IMR-90 (cell line): ENCODE results near the gene GTF2F2. TPM values are rescaled to one million over a fixed set of nuclear protein-coding genes. Genes with fewer than 3 reads are reported as not detected.

Source experiments
- ATAC-seq: fragments of 200-7000 bp; cut with Tn5 transposase; 2 replicates; pipeline ENCODE4 v1.9.1; 2020; ENCODE audit warnings: low read depth, mild to moderate bottlenecking, moderate library complexity
- BruUV-seq: library from RNA; stranded (reverse); fragments of 400-500 nt; replicated peaks from 2 replicates; lab custom pipeline; 2021; lab: Mats Ljungman, UMichigan
- CTCF ChIA-PET: fragments of 300-600 bp; formaldehyde crosslinking; extraction: SDS; loops from one replicate; lab custom pipeline; 2021; ENCODE audit warnings: antibody characterized with exemption; lab: Yijun Ruan, JAX
- POLR2A ChIA-PET: fragments of 300-600 bp; sonication (Branson Sonifier 250); formaldehyde crosslinking; loops from one replicate; lab custom pipeline; 2022; ENCODE audit warnings: antibody characterized with exemption; ENCODE audit not compliant: unreplicated experiment; lab: Charles Lee
- DNase-seq: peaks from one replicate; pipeline ENCODE4 v3.0.0; 2013
- H2AFZ ChIP-seq: replicated peaks from 2 replicates; pipeline ENCODE3; 2013; ENCODE audit warnings: low read length, mild to moderate bottlenecking; ENCODE audit not compliant: poor library complexity
- H2AK5ac ChIP-seq: 2 replicates; pipeline ENCODE4 v1.6.1; 2013; ENCODE audit warnings: low read depth, low read length, inconsistent platforms
- H2AK9ac ChIP-seq: replicated peaks from 2 replicates; pipeline ENCODE3; 2013; ENCODE audit warnings: mild to moderate bottlenecking, low read depth, low read length, moderate library complexity; ENCODE audit not compliant: poor library complexity
- H2BK120ac ChIP-seq: 2 replicates; pipeline ENCODE4 v1.6.1; 2013; ENCODE audit warnings: low read depth, low read length, inconsistent platforms
- H2BK15ac ChIP-seq: 3 replicates; pipeline ENCODE4 v1.6.1; 2013; ENCODE audit warnings: low read depth, low read length, inconsistent platforms
- H2BK20ac ChIP-seq: 2 replicates; pipeline ENCODE4 v1.6.1; 2013; ENCODE audit warnings: low read depth, mild to moderate bottlenecking, inconsistent platforms, low read length, moderate library complexity
- H2BK5ac ChIP-seq: 2 replicates; pipeline ENCODE4 v1.6.1; 2013; ENCODE audit warnings: mild to moderate bottlenecking, low read depth, low read length, inconsistent platforms; ENCODE audit not compliant: poor library complexity, severe bottlenecking
- H3K14ac ChIP-seq: replicated peaks from 2 replicates; pipeline ENCODE4 v1.6.1; 2013; ENCODE audit warnings: low read depth, low read length, inconsistent platforms
- H3K18ac ChIP-seq: 2 replicates; pipeline ENCODE4 v1.6.1; 2013; ENCODE audit warnings: low read depth, low read length, control low read depth
- H3K23ac ChIP-seq: 2 replicates; pipeline ENCODE4 v1.6.1; 2013; ENCODE audit warnings: low read depth, low read length, inconsistent platforms
- H3K27ac ChIP-seq: 2 replicates; pipeline ENCODE4 v1.5.1; 2013; ENCODE audit warnings: mild to moderate bottlenecking, control low read depth, low read length; ENCODE audit not compliant: insufficient read depth
- H3K27me3 ChIP-seq: 2 replicates; pipeline ENCODE4 v1.6.1; 2013; ENCODE audit warnings: low read length; ENCODE audit not compliant: control insufficient read depth, insufficient read depth
- H3K36me3 ChIP-seq: 2 replicates; pipeline ENCODE4 v1.6.1; 2013; ENCODE audit warnings: low read length, mixed read lengths; ENCODE audit not compliant: control insufficient read depth, insufficient read depth
- H3K4ac ChIP-seq: 2 replicates; pipeline ENCODE4 v1.6.1; 2013; ENCODE audit warnings: low read depth, low read length, inconsistent platforms
- H3K4me1 ChIP-seq: 2 replicates; pipeline ENCODE4 v1.6.1; 2013; ENCODE audit warnings: low read length, mixed read lengths; ENCODE audit not compliant: control insufficient read depth, insufficient read depth
- H3K4me2 ChIP-seq: 2 replicates; pipeline ENCODE4 v1.6.1; 2013; ENCODE audit warnings: low read depth, mild to moderate bottlenecking, control low read depth, low read length, moderate library complexity
- H3K4me3 ChIP-seq: 2 replicates; pipeline ENCODE4 v1.5.1; 2013; ENCODE audit warnings: low read depth, mild to moderate bottlenecking, control low read depth, low read length, moderate library complexity; ENCODE audit not compliant: insufficient read depth
- H3K56ac ChIP-seq: 2 replicates; pipeline ENCODE4 v1.6.1; 2013; ENCODE audit warnings: low read length, inconsistent platforms; ENCODE audit not compliant: insufficient read depth; ENCODE audit errors: extremely low read depth
- H3K79me1 ChIP-seq, 2 experiments: 2 replicates each; pipeline ENCODE4 v1.6.1; 2013; ENCODE audit warnings: low read length in 2 of 2, inconsistent platforms in 1 of 2, low read depth in 1 of 2
- H3K9ac ChIP-seq: 2 replicates; pipeline ENCODE4 v1.6.1; 2013; ENCODE audit warnings: low read depth, low read length, control low read depth
- H3K9me1 ChIP-seq: 2 replicates; pipeline ENCODE4 v1.6.1; 2013; ENCODE audit warnings: low read length, inconsistent platforms; ENCODE audit not compliant: insufficient read depth
- H3K9me3 ChIP-seq: 2 replicates; pipeline ENCODE4 v1.6.1; 2013; ENCODE audit warnings: low read length; ENCODE audit not compliant: control insufficient read depth, insufficient read depth
- H4K20me1 ChIP-seq: 2 replicates; pipeline ENCODE4 v1.6.1; 2013; ENCODE audit warnings: low read length, inconsistent platforms; ENCODE audit not compliant: insufficient read depth
- H4K5ac ChIP-seq: 2 replicates; pipeline ENCODE4 v1.6.1; 2013; ENCODE audit warnings: mild to moderate bottlenecking, low read depth, low read length, control low read depth
- H4K8ac ChIP-seq, 2 experiments: 2 replicates each; pipeline ENCODE4 v1.6.1; 2013; ENCODE audit warnings: low read depth in 2 of 2, low read length in 2 of 2, control low read depth in 1 of 2, inconsistent platforms in 1 of 2
- H4K91ac ChIP-seq: 2 replicates; pipeline ENCODE4 v1.6.1; 2013; ENCODE audit warnings: low read depth, low read length, inconsistent platforms; ENCODE audit not compliant: insufficient read depth
- BHLHE40 ChIP-seq: fragments of 150-350 bp; IDR thresholded peaks from 2 replicates; pipeline ENCODE4 v1.6.1; 2016; ENCODE audit warnings: mild to moderate bottlenecking, low read depth, low read length
- MAFK ChIP-seq: IDR thresholded peaks from 2 replicates; pipeline ENCODE4 v1.6.1; 2012; ENCODE audit warnings: low read depth, low read length, improper control_type of control experiment
- WGBS, 2 experiments: methylation state at CpG; one replicate each; pipeline versions ENCODE4 v1.1.5 to v1.1.7; 2013; ENCODE audit warnings: missing lambda C conversion rate in 2 of 2; ENCODE audit not compliant: insufficient read length in 1 of 2; ENCODE audit errors: extremely low coverage in 2 of 2; 5-methylcytosine and 5-hydroxymethylcytosine counted together
- dilution Hi-C: fragments of 300-500 bp; cut with HindIII; formaldehyde crosslinking; loops from one replicate; pipeline ENCODE4 v1.14.3; 2018; ENCODE audit warnings: low sequenced_read_pairs; ENCODE audit not compliant: unreplicated experiment
- in situ Hi-C: fragments of 300-500 bp; cut with MboI; formaldehyde crosslinking; loops from 3 replicates; pipeline ENCODE4 v1.14.3; 2019; ENCODE audit warnings: low sequenced_read_pairs, inconsistent platforms, mixed read lengths
- intact Hi-C: fragments of 100-400 bp; cut with micrococcal nuclease; formaldehyde crosslinking; loops from 2 replicates; pipeline ENCODE4 v1.10.0; 2022
- polyA plus RNA-seq, 3 experiments: library from polyadenylated mRNA; depleted of rRNA; stranded (reverse); fragments of >200 nt; gene quantifications; 2 replicates each; pipeline ENCODE4 v1.2.3, GENCODE V29; 2012; ENCODE audit warnings: low replicate concordance in 1 of 3
- total RNA-seq: library from RNA; depleted of rRNA; stranded (reverse); fragments of >200 nt; gene quantifications from 2 replicates; pipeline ENCODE4 v1.2.3, GENCODE V29; 2012

The GTF2F2 gene
- total and polyA plus RNA-seq, 2 of the 4 experiments (the other 2 are of a cell fraction), result 16.5 to 21.0 TPM

DNA sequence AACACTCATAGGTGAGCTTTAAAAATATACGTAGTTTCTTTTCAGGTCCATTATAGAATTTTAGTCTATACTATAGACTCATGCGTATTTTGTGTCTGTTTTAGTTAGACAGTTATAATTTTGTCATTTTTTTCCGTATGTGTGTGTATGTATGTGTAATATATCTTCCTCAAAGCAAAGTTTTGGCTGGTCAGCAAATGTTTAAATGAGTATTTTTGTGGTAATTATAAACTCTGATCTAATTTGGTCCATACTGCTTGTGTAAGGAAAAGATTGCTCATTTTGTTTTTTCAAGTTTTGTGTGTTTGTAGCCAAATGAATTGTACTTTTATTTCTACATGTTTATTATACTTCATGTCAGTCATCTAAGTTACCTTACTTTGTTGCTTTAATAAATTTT lies 60.0 kb downstream of the GTF2F2 start:
- no peak overlapping the region for H2AK9ac ChIP-seq
- no CpG with 5 or more reads among the region's 3 CpGs for WGBS, 2 experiments
- no peak overlapping the region for H4K8ac ChIP-seq
- no peak overlapping the region for H3K9ac ChIP-seq
- H4K5ac ChIP-seq, result no peak overlapping the region
- H3K18ac ChIP-seq, result no peak overlapping the region
- ATAC-seq, result no peak
- CTCF ChIA-PET, result no interaction called here
- no peak overlapping the region for H4K91ac ChIP-seq
- no peak overlapping the region for H3K4me3 ChIP-seq
- H2BK20ac ChIP-seq, result no peak overlapping the region
- H3K14ac ChIP-seq, result no peak overlapping the region
- H2AFZ ChIP-seq, result no peak overlapping the region
- dilution Hi-C loops, result no loop called here
- peak overlapping the region; percentile 62 for H2BK5ac ChIP-seq
- H2AK5ac ChIP-seq, result no peak overlapping the region
- TF ChIP-seq BHLHE40, result no peak
- TF ChIP-seq MAFK, result peak; percentile 54
- DNase-seq, result no peak
- intact Hi-C loops, result no loop called here
- no peak overlapping the region; the same call in 1 of the 2 replicates for H3K27ac ChIP-seq
- no peak overlapping the region for H3K4me2 ChIP-seq
- H2BK15ac ChIP-seq, result no peak overlapping the region
- no peaks in the 10 kb centered on the region for H3K27me3 ChIP-seq
- no TSS peak for BruUV-seq
- H2BK120ac ChIP-seq, result no peak overlapping the region
- peaks cover 8% of the 10 kb centered on the region for H3K9me1 ChIP-seq
- H3K56ac ChIP-seq, result no peak overlapping the region
- H3K79me1 ChIP-seq, result peaks cover 30 to 55% of the 10 kb centered on the region in 2 experiments
- in situ Hi-C loops, result no loop called here
- H4K20me1 ChIP-seq, result no peaks in the 10 kb centered on the region
- no peak overlapping the region for H3K4ac ChIP-seq
- POLR2A ChIA-PET, result no interaction called here
- no peaks in the 10 kb centered on the region for H3K9me3 ChIP-seq
- H3K36me3 ChIP-seq, result peaks cover 6% of the 10 kb centered on the region
- peaks cover 6% of the 10 kb centered on the region for H3K4me1 ChIP-seq
- no peak overlapping the region for H3K23ac ChIP-seq
